GM23338 (cell line): ENCODE data around the gene ETF1. TPM values are rescaled to one million over a fixed set of nuclear protein-coding genes. Genes with fewer than 3 reads are reported as not detected.

ENCODE experiments used
- ATAC-seq: fragments of 200-7000 bp; cut with Tn5 transposase; 3 replicates; pipeline ENCODE4 v1.9.1; 2020
- DNase-seq: peaks from one replicate; pipeline ENCODE4 v3.0.0-alpha.2; 2015; ENCODE audit warnings: low spot score
- H2AFZ ChIP-seq: fragments of 200-600 bp; sonication (generic); 2 replicates; pipeline ENCODE4 v1.8.0; 2016; ENCODE audit warnings: antibody characterized with exemption, mild to moderate bottlenecking, moderate library complexity
- H3F3A ChIP-seq: fragments of 200-600 bp; sonication (generic); replicated peaks from 2 replicates; pipeline ENCODE4 v1.8.0; 2017; ENCODE audit warnings: antibody characterized with exemption, mixed run types, low read depth
- H3K27ac ChIP-seq: fragments of 200-600 bp; sonication (generic); 2 replicates; pipeline ENCODE4 v1.6.1; 2016; ENCODE audit warnings: low read depth
- H3K27me3 ChIP-seq: fragments of 200-600 bp; sonication (generic); 2 replicates; pipeline ENCODE4 v1.8.0; 2016; ENCODE audit warnings: mild to moderate bottlenecking, mixed run types, moderate library complexity; ENCODE audit not compliant: insufficient read depth
- H3K36me3 ChIP-seq: fragments of 200-600 bp; sonication (generic); 2 replicates; pipeline ENCODE4 v1.8.0; 2016; ENCODE audit warnings: mild to moderate bottlenecking; ENCODE audit not compliant: insufficient read depth
- H3K4me1 ChIP-seq: fragments of 200-600 bp; sonication (generic); 2 replicates; pipeline ENCODE4 v1.8.0; 2016; ENCODE audit warnings: mild to moderate bottlenecking, moderate library complexity; ENCODE audit not compliant: insufficient read depth
- H3K4me2 ChIP-seq: fragments of 200-600 bp; sonication (generic); 2 replicates; pipeline ENCODE4 v1.7.1; 2017; ENCODE audit warnings: mixed run types
- H3K4me3 ChIP-seq: fragments of 200-600 bp; sonication (generic); 2 replicates; pipeline ENCODE4 v1.6.1; 2016; ENCODE audit warnings: mixed run types
- H3K79me2 ChIP-seq: fragments of 200-600 bp; sonication (generic); replicated peaks from 2 replicates; pipeline ENCODE4 v1.8.0; 2017; ENCODE audit warnings: mild to moderate bottlenecking; ENCODE audit not compliant: insufficient read depth
- H3K9me2 ChIP-seq: fragments of 200-600 bp; sonication (generic); 2 replicates; pipeline ENCODE4 v1.8.0; 2017; ENCODE audit not compliant: insufficient read depth
- H4K20me1 ChIP-seq: fragments of 200-600 bp; sonication (generic); replicated peaks from 2 replicates; pipeline ENCODE4 v1.8.0; 2017; ENCODE audit warnings: mild to moderate bottlenecking; ENCODE audit not compliant: insufficient read depth
- H3K27ac Mint-ChIP-seq: 2 replicates; pipeline ENCODE4 v1.8.0; 2020; ENCODE audit warnings: inconsistent platforms, mild to moderate bottlenecking, moderate library complexity, mixed read lengths
- H3K27me3 Mint-ChIP-seq: 3 replicates; pipeline ENCODE4 v1.8.0; 2022; ENCODE audit warnings: low read depth, mild to moderate bottlenecking, moderate library complexity, mixed read lengths, inconsistent platforms; ENCODE audit not compliant: insufficient read depth, poor library complexity
- H3K36me3 Mint-ChIP-seq: 3 replicates; pipeline ENCODE4 v1.8.0; 2021; ENCODE audit warnings: low read depth, mild to moderate bottlenecking, inconsistent platforms, moderate library complexity, mixed read lengths
- H3K4me1 Mint-ChIP-seq: 3 replicates; pipeline ENCODE4 v1.8.0; 2020; ENCODE audit warnings: mild to moderate bottlenecking, inconsistent platforms, mixed read lengths
- H3K4me3 Mint-ChIP-seq: 3 replicates; pipeline ENCODE4 v1.8.0; 2021; ENCODE audit warnings: moderate library complexity, mild to moderate bottlenecking, inconsistent platforms, mixed read lengths
- H3K9me3 Mint-ChIP-seq: 3 replicates; pipeline ENCODE4 v1.8.0; 2020; ENCODE audit warnings: moderate library complexity, mild to moderate bottlenecking, inconsistent platforms, mixed read lengths
- CREB1 ChIP-seq: fragments of 250-450 bp; sonication (Bioruptor Pico); IDR thresholded peaks from 2 replicates; pipeline ENCODE4 v1.5.0; 2020; ENCODE audit warnings: low read depth, mild to moderate bottlenecking, moderate library complexity
- EZH2 ChIP-seq: fragments of 200-600 bp; sonication (generic); IDR thresholded peaks from one replicate; pipeline ENCODE4 v1.8.0; 2017; ENCODE audit warnings: antibody characterized with exemption, mild to moderate bottlenecking, low read depth; ENCODE audit not compliant: unreplicated experiment
- EZH2phosphoT487 ChIP-seq: fragments of 200-600 bp; sonication (generic); IDR thresholded peaks from one replicate; pipeline ENCODE4 v1.8.1; 2018; ENCODE audit warnings: antibody characterized with exemption; ENCODE audit not compliant: unreplicated experiment
- JUNB ChIP-seq: IDR thresholded peaks from one replicate; pipeline ENCODE4 v1.6.1; 2016; ENCODE audit warnings: antibody characterized with exemption; ENCODE audit not compliant: unreplicated experiment
- NANOG ChIP-seq: IDR thresholded peaks from 2 replicates; pipeline ENCODE4 v1.6.1; 2016; ENCODE audit warnings: antibody characterized with exemption, borderline replicate concordance
- POLR2AphosphoS5 ChIP-seq: IDR thresholded peaks from 2 replicates; pipeline ENCODE4 v1.6.1; 2016; ENCODE audit warnings: antibody characterized with exemption, low read depth
- STAT1 ChIP-seq: IDR thresholded peaks from one replicate; pipeline ENCODE4 v1.6.1; 2016; ENCODE audit warnings: antibody characterized with exemption; ENCODE audit not compliant: unreplicated experiment
- ZNF114 ChIP-seq: fragments of 250-450 bp; sonication (Bioruptor Pico); IDR thresholded peaks from 2 replicates; pipeline ENCODE4 v1.5.0; 2020; ENCODE audit warnings: mild to moderate bottlenecking, moderate library complexity
- ZNF331 ChIP-seq: fragments of 250-450 bp; sonication (Bioruptor Pico); IDR thresholded peaks from 2 replicates; pipeline ENCODE4 v1.5.0; 2020; ENCODE audit warnings: low read depth, mild to moderate bottlenecking, moderate library complexity
- polyA plus RNA-seq: library from polyadenylated mRNA; unstranded; fragments of >200 nt; fragmentation: Nextera tagmentation; extraction: Ambion mirVana; gene quantifications from 2 replicates; pipeline ENCODE4 v1.2.1, GENCODE V29; 2016
- total RNA-seq: library from RNA; depleted of rRNA; stranded (reverse); fragments of >200 nt; shearing (Covaris generic); gene quantifications from 2 replicates; pipeline ENCODE4 v1.2.3, GENCODE V29; 2014
- TF ChIP-seq, protein P1 (sequence below): fragments of 250-450 bp; sonication (Bioruptor Pico); IDR thresholded peaks from 2 replicates; pipeline ENCODE4 v1.5.0; 2020; ENCODE audit warnings: mild to moderate bottlenecking, moderate library complexity
- TF ChIP-seq, protein P2 (sequence below): IDR thresholded peaks from 2 replicates; pipeline ENCODE4 v1.6.1; 2016; ENCODE audit warnings: antibody characterized with exemption
- TF ChIP-seq, protein P3 (sequence below): IDR thresholded peaks from one replicate; pipeline ENCODE4 v1.6.1; 2018; ENCODE audit warnings: antibody characterized with exemption; ENCODE audit not compliant: unreplicated experiment
- TF ChIP-seq, protein P4 (sequence below), 2 experiments: fragments of 200-600 bp in 1 of 2; sonication (generic) in 1 of 2; conservative IDR thresholded peaks; 2 replicates each; pipeline versions ENCODE4 v1.5.1 to v1.6.1; 2016 to 2017; ENCODE audit warnings: antibody characterized with exemption in 2 of 2, low read depth in 2 of 2, mild to moderate bottlenecking in 2 of 2, moderate library complexity in 1 of 2

ETF1 gene
- total and polyA plus RNA-seq, 2 experiments from 2014 or later = 68.9 to 136 TPM

DNA sequence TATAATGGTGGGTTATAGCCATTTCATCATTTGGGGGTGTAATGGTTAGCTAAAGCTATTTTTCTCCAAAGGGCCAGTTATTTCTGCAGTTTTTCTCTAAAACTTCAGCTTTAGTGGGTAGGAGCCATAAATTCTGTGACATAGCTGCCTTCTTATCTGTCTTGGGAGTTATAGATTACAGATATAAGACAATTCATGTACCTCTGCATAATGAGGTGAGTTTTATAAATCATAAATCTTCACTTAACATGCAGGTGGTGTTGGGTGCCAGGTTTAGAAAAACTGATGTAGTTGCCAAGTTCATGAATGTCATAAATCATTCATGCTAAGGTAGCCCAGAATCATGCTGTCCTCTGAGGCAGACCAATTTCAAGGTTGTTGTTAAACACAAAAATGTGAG lies 42.1 kb upstream of the ETF1 start:
- ATAC-seq = no peak
- H3K4me3 Mint-ChIP-seq = no peak overlapping the region

More for the DNA sequence above, 42.1 kb upstream of the ETF1 start:
- Histone ChIP-seq H3K36me3 (no peaks in the 10 kb centered on the region), H3K9me2 (no peaks in the 10 kb centered on the region), H3F3A (no peaks in the 10 kb centered on the region), H3K27me3 (no peaks in the 10 kb centered on the region), H2AFZ (no peak overlapping the region), H4K20me1 (no peaks in the 10 kb centered on the region; the same call in 1 of the 2 replicates), H3K27ac (no peak overlapping the region), H3K4me2 (no peak overlapping the region), H3K4me1 (no peaks in the 10 kb centered on the region), H3K79me2 (no peaks in the 10 kb centered on the region), H3K4me3 (no peak overlapping the region)
- H3K36me3 Mint-ChIP-seq = no peaks in the 10 kb centered on the region
- no peak for DNase-seq
- TF ChIP-seq ZNF114 (CRISPR knock-in tag) (no peak), NANOG (no peak), STAT1 (no peak), POLR2AphosphoS5 (no peak), ZNF331 (CRISPR knock-in tag) (no peak), JUNB (no peak), EZH2phosphoT487 (no peak), EZH2 (no peak), CREB1 (CRISPR knock-in tag) (no peak)
- TF ChIP-seq, protein P1, sequence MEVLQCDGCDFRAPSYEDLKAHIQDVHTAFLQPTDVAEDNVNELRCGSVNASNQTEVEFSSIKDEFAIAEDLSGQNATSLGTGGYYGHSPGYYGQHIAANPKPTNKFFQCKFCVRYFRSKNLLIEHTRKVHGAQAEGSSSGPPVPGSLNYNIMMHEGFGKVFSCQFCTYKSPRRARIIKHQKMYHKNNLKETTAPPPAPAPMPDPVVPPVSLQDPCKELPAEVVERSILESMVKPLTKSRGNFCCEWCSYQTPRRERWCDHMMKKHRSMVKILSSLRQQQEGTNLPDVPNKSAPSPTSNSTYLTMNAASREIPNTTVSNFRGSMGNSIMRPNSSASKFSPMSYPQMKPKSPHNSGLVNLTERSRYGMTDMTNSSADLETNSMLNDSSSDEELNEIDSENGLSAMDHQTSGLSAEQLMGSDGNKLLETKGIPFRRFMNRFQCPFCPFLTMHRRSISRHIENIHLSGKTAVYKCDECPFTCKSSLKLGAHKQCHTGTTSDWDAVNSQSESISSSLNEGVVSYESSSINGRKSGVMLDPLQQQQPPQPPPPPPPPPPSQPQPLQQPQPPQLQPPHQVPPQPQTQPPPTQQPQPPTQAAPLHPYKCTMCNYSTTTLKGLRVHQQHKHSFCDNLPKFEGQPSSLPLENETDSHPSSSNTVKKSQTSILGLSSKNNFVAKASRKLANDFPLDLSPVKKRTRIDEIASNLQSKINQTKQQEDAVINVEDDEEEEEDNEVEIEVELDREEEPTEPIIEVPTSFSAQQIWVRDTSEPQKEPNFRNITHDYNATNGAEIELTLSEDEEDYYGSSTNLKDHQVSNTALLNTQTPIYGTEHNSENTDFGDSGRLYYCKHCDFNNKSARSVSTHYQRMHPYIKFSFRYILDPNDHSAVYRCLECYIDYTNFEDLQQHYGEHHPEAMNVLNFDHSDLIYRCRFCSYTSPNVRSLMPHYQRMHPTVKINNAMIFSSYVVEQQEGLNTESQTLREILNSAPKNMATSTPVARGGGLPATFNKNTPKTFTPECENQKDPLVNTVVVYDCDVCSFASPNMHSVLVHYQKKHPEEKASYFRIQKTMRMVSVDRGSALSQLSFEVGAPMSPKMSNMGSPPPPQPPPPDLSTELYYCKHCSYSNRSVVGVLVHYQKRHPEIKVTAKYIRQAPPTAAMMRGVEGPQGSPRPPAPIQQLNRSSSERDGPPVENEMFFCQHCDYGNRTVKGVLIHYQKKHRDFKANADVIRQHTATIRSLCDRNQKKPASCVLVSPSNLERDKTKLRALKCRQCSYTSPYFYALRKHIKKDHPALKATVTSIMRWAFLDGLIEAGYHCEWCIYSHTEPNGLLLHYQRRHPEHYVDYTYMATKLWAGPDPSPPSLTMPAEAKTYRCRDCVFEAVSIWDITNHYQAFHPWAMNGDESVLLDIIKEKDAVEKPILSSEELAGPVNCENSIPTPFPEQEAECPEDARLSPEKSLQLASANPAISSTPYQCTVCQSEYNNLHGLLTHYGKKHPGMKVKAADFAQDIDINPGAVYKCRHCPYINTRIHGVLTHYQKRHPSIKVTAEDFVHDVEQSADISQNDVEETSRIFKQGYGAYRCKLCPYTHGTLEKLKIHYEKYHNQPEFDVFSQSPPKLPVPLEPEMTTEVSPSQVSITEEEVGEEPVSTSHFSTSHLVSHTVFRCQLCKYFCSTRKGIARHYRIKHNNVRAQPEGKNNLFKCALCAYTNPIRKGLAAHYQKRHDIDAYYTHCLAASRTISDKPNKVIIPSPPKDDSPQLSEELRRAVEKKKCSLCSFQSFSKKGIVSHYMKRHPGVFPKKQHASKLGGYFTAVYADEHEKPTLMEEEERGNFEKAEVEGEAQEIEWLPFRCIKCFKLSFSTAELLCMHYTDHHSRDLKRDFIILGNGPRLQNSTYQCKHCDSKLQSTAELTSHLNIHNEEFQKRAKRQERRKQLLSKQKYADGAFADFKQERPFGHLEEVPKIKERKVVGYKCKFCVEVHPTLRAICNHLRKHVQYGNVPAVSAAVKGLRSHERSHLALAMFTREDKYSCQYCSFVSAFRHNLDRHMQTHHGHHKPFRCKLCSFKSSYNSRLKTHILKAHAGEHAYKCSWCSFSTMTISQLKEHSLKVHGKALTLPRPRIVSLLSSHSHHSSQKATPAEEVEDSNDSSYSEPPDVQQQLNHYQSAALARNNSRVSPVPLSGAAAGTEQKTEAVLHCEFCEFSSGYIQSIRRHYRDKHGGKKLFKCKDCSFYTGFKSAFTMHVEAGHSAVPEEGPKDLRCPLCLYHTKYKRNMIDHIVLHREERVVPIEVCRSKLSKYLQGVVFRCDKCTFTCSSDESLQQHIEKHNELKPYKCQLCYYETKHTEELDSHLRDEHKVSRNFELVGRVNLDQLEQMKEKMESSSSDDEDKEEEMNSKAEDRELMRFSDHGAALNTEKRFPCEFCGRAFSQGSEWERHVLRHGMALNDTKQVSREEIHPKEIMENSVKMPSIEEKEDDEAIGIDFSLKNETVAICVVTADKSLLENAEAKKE = no peak
- TF ChIP-seq, protein P2, sequence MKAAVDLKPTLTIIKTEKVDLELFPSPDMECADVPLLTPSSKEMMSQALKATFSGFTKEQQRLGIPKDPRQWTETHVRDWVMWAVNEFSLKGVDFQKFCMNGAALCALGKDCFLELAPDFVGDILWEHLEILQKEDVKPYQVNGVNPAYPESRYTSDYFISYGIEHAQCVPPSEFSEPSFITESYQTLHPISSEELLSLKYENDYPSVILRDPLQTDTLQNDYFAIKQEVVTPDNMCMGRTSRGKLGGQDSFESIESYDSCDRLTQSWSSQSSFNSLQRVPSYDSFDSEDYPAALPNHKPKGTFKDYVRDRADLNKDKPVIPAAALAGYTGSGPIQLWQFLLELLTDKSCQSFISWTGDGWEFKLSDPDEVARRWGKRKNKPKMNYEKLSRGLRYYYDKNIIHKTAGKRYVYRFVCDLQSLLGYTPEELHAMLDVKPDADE = no peak
- TF ChIP-seq, protein P3, sequence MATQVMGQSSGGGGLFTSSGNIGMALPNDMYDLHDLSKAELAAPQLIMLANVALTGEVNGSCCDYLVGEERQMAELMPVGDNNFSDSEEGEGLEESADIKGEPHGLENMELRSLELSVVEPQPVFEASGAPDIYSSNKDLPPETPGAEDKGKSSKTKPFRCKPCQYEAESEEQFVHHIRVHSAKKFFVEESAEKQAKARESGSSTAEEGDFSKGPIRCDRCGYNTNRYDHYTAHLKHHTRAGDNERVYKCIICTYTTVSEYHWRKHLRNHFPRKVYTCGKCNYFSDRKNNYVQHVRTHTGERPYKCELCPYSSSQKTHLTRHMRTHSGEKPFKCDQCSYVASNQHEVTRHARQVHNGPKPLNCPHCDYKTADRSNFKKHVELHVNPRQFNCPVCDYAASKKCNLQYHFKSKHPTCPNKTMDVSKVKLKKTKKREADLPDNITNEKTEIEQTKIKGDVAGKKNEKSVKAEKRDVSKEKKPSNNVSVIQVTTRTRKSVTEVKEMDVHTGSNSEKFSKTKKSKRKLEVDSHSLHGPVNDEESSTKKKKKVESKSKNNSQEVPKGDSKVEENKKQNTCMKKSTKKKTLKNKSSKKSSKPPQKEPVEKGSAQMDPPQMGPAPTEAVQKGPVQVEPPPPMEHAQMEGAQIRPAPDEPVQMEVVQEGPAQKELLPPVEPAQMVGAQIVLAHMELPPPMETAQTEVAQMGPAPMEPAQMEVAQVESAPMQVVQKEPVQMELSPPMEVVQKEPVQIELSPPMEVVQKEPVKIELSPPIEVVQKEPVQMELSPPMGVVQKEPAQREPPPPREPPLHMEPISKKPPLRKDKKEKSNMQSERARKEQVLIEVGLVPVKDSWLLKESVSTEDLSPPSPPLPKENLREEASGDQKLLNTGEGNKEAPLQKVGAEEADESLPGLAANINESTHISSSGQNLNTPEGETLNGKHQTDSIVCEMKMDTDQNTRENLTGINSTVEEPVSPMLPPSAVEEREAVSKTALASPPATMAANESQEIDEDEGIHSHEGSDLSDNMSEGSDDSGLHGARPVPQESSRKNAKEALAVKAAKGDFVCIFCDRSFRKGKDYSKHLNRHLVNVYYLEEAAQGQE = no peak
- TF ChIP-seq, protein P4, sequence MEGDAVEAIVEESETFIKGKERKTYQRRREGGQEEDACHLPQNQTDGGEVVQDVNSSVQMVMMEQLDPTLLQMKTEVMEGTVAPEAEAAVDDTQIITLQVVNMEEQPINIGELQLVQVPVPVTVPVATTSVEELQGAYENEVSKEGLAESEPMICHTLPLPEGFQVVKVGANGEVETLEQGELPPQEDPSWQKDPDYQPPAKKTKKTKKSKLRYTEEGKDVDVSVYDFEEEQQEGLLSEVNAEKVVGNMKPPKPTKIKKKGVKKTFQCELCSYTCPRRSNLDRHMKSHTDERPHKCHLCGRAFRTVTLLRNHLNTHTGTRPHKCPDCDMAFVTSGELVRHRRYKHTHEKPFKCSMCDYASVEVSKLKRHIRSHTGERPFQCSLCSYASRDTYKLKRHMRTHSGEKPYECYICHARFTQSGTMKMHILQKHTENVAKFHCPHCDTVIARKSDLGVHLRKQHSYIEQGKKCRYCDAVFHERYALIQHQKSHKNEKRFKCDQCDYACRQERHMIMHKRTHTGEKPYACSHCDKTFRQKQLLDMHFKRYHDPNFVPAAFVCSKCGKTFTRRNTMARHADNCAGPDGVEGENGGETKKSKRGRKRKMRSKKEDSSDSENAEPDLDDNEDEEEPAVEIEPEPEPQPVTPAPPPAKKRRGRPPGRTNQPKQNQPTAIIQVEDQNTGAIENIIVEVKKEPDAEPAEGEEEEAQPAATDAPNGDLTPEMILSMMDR (conservative IDR thresholded peaks at IDR 0.05; ENCODE audit: low read depth in 2 of 2) = no peak
- no peak overlapping the region for H3K27ac Mint-ChIP-seq
- H3K27me3 Mint-ChIP-seq = no peaks in the 10 kb centered on the region
- no peaks in the 10 kb centered on the region for H3K4me1 Mint-ChIP-seq
- H3K9me3 Mint-ChIP-seq = no peaks in the 10 kb centered on the region
